HEK293 (cell line): ENCODE results near the gene DOK5.

Experiments
- CTCF ChIA-PET: fragments of 350-600 bp; formaldehyde crosslinking; extraction: SDS; loops from one replicate; lab custom pipeline; 2021; ENCODE audit warnings: antibody characterized with exemption; lab: Yijun Ruan, JAX
- POLR2A ChIA-PET: fragments of 300-600 bp; formaldehyde crosslinking; extraction: SDS; loops from one replicate; lab custom pipeline; 2020; ENCODE audit warnings: antibody characterized with exemption, inconsistent platforms; lab: Yijun Ruan, JAX
- H3K27ac ChIP-seq: fragments of 200-500 bp; sonication (Bioruptor generic); 2 replicates; pipeline ENCODE4 v1.5.1; 2014; ENCODE audit warnings: low read depth, low read length, control low read depth, inconsistent platforms; ENCODE audit errors: extremely low read depth
- H3K36me3 ChIP-seq, 2 experiments: fragments of 200-500 bp in 1 of 2; sonication (Bioruptor generic) in 1 of 2; 1 replicate in 1 of 2; 2 replicates in 1 of 2; pipeline ENCODE4 v1.5.1; 2014 to 2017; ENCODE audit warnings: inconsistent platforms in 2 of 2, low read length in 2 of 2; ENCODE audit not compliant: control insufficient read depth in 2 of 2, insufficient read depth in 1 of 2
- H3K4me1 ChIP-seq: fragments of 200-500 bp; sonication (Bioruptor generic); 2 replicates; pipeline ENCODE4 v1.5.1; 2014; ENCODE audit warnings: mild to moderate bottlenecking, low read length, inconsistent platforms; ENCODE audit not compliant: control insufficient read depth, insufficient read depth
- H3K4me3 ChIP-seq: 2 replicates; pipeline ENCODE4 v1.5.1; 2011; ENCODE audit warnings: low read depth, mild to moderate bottlenecking, control low read depth, low read length, moderate library complexity
- H3K9me3 ChIP-seq: fragments of 200-500 bp; sonication (Bioruptor generic); 2 replicates; pipeline ENCODE4 v1.5.1; 2014; ENCODE audit warnings: low read depth, low read length, inconsistent platforms; ENCODE audit not compliant: control insufficient read depth, insufficient read depth
- GFI1B ChIP-seq: fragments of 450-650 bp; formaldehyde crosslinking; IDR thresholded peaks from 2 replicates; pipeline ENCODE4 v1.5.1; 2016; ENCODE audit warnings: missing biosample characterization, missing genetic modification characterization
- MYNN ChIP-seq: fragments of 450-650 bp; formaldehyde crosslinking; IDR thresholded peaks from 2 replicates; pipeline ENCODE4 v1.5.1; 2016; ENCODE audit warnings: missing biosample characterization, missing genetic modification characterization, borderline replicate concordance
- PRDM2 ChIP-seq: fragments of 450-650 bp; formaldehyde crosslinking; IDR thresholded peaks from 2 replicates; pipeline ENCODE4 v1.5.1; 2016; ENCODE audit warnings: missing biosample characterization, missing genetic modification characterization, borderline replicate concordance
- ZNF112 ChIP-seq: fragments of 450-650 bp; formaldehyde crosslinking; IDR thresholded peaks from 2 replicates; pipeline ENCODE4 v1.5.0; 2017; ENCODE audit warnings: missing biosample characterization, missing genetic modification characterization
- ZNF488 ChIP-seq: fragments of 450-650 bp; formaldehyde crosslinking; IDR thresholded peaks from 2 replicates; pipeline ENCODE4 v1.5.1; 2016; ENCODE audit warnings: missing biosample characterization, missing genetic modification characterization
- ZNF521 ChIP-seq: fragments of 450-650 bp; formaldehyde crosslinking; IDR thresholded peaks from 2 replicates; pipeline ENCODE4 v1.5.1; 2017; ENCODE audit warnings: missing biosample characterization, mild to moderate bottlenecking, missing genetic modification characterization
- ZNF544 ChIP-seq: fragments of 450-650 bp; formaldehyde crosslinking; IDR thresholded peaks from 2 replicates; pipeline ENCODE4 v1.5.0; 2017; ENCODE audit warnings: missing biosample characterization, missing genetic modification characterization
- ZNF580 ChIP-seq: fragments of 450-650 bp; formaldehyde crosslinking; IDR thresholded peaks from 2 replicates; pipeline ENCODE4 v1.5.1; 2016; ENCODE audit warnings: missing biosample characterization, missing genetic modification characterization
- ZNF585B ChIP-seq: fragments of 450-650 bp; formaldehyde crosslinking; IDR thresholded peaks from 2 replicates; pipeline ENCODE4 v1.5.1; 2016; ENCODE audit warnings: missing biosample characterization, missing genetic modification characterization
- ZNF596 ChIP-seq: fragments of 450-650 bp; IDR thresholded peaks from 2 replicates; pipeline ENCODE4 v1.5.0; 2018; ENCODE audit warnings: missing biosample characterization, mild to moderate bottlenecking, missing genetic modification characterization, moderate library complexity
- ZNF600 ChIP-seq: fragments of 450-650 bp; formaldehyde crosslinking; IDR thresholded peaks from 2 replicates; pipeline ENCODE4 v1.5.1; 2016; ENCODE audit warnings: missing biosample characterization, missing genetic modification characterization
- ZNF654 ChIP-seq: fragments of 450-650 bp; formaldehyde crosslinking; IDR thresholded peaks from 2 replicates; pipeline ENCODE4 v1.5.1; 2016; ENCODE audit warnings: low read depth, missing biosample characterization, missing genetic modification characterization
- ZNF704 ChIP-seq: fragments of 450-650 bp; formaldehyde crosslinking; IDR thresholded peaks from 2 replicates; pipeline ENCODE4 v1.5.1; 2016; ENCODE audit warnings: missing biosample characterization, missing genetic modification characterization
- ZSCAN18 ChIP-seq: fragments of 450-650 bp; formaldehyde crosslinking; IDR thresholded peaks from 2 replicates; pipeline ENCODE4 v1.5.1; 2016; ENCODE audit warnings: missing biosample characterization, missing genetic modification characterization

The DOK5 gene

GRCh38 chr20:54510541-54511129 lies 35.2 kb downstream of the DOK5 start (continued):
- TF ChIP-seq ZSCAN18 (tag by site-specific recombination) (no peak), ZNF585B (tag by site-specific recombination) (no peak), ZNF521 (tag by site-specific recombination) (no peak), ZNF596 (no peak), ZNF704 (tag by site-specific recombination) (no peak), ZNF488 (no peak), ZNF112 (tag by site-specific recombination) (no peak), ZNF544 (tag by site-specific recombination) (no peak)
- TF ChIP-seq, all 188 proteins: peak for 0

GRCh38 chr20:54512694-54513093 lies 37.3 kb downstream of the DOK5 start:
- no peaks in the 10 kb centered on the region for H3K36me3 ChIP-seq
- no peaks in the 10 kb centered on the region for H3K9me3 ChIP-seq
- POLR2A ChIA-PET = no interaction called here
- CTCF ChIA-PET = interaction anchor here (0.7 kb wide), 1 partner anchor 28 kb away, joined by 3 read pairs; no protein-coding TSS in a partner anchor
- no peak overlapping the region for H3K27ac ChIP-seq
- TF ChIP-seq ZNF580 (no peak), PRDM2 (tag by site-specific recombination) (no peak), MYNN (tag by site-specific recombination) (no peak), GFI1B (tag by site-specific recombination) (no peak), ZNF600 (tag by site-specific recombination) (no peak), ZNF654 (tag by site-specific recombination) (no peak), ZNF488 (no peak)
- H3K4me3 ChIP-seq = no peak overlapping the region
- no peaks in the 10 kb centered on the region for H3K4me1 ChIP-seq
